ENCODE results near the gene BTAF1. TPM values are rescaled to one million over a fixed set of nuclear protein-coding genes. Genes with fewer than 3 reads are reported as not detected.

The BTAF1 gene
- total RNA-seq, 1 experiment from 2014 or later, result 42.3 TPM

DNA sequence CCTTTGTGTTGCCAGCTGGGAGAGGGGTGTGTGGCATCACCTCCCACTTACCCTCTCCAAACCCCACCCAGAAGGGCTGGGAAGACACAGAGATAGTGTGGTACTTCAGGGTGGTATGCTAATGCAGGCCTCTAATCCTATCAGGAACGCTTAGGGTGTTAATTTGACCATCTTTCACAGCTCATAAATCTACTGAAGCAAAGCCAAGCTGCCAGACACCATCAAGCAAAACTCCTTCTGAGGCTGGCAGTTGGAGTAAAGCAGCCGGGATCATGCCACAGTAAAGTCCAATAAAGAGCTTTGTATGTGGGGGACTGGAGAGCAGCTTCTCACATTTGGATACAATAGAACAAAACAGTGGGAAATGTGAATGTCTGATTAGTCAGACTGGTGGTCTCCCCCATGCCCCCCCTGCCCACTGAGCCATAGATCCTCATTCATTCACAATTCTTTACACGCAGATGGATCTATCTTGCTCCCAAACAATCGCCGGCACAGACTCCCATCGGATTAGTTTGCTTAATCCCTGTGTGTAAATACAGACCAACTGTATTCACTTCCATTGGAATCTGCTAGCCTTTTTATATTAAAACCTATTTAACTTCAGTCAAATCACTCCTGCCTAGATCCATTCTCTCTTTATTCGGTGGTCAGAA lies 43.9 kb upstream of the BTAF1 start:
- Histone ChIP-seq H3K36me3 (ENCODE audit: insufficient read depth, low read length, poor library complexity, severe bottlenecking) (no peaks in the 10 kb centered on the region), H3K9me3 (ENCODE audit: low read depth, low read length, poor library complexity, severe bottlenecking) (no peaks in the 10 kb centered on the region), H3K4me3 (ENCODE audit: low read depth, low read length, poor library complexity, severe bottlenecking) (no peak overlapping the region), H3K27me3 (replicated peaks; ENCODE audit: insufficient read depth, low read depth, low read length, poor library complexity) (peaks cover 52% of the 10 kb centered on the region), H3K4me1 (ENCODE audit: insufficient read depth, low read length, poor library complexity, severe bottlenecking) (peaks cover 27% of the 10 kb centered on the region), H3K27ac (ENCODE audit: low read depth, low read length, poor library complexity, severe bottlenecking) (no peak overlapping the region)
- ChIA-PET CTCF (no interaction called here), POLR2A (ENCODE audit: low non-redundant PET) (no interaction called here)
- BruUV-seq (replicated peaks), result no TSS peak
- TF ChIP-seq, protein P1, sequence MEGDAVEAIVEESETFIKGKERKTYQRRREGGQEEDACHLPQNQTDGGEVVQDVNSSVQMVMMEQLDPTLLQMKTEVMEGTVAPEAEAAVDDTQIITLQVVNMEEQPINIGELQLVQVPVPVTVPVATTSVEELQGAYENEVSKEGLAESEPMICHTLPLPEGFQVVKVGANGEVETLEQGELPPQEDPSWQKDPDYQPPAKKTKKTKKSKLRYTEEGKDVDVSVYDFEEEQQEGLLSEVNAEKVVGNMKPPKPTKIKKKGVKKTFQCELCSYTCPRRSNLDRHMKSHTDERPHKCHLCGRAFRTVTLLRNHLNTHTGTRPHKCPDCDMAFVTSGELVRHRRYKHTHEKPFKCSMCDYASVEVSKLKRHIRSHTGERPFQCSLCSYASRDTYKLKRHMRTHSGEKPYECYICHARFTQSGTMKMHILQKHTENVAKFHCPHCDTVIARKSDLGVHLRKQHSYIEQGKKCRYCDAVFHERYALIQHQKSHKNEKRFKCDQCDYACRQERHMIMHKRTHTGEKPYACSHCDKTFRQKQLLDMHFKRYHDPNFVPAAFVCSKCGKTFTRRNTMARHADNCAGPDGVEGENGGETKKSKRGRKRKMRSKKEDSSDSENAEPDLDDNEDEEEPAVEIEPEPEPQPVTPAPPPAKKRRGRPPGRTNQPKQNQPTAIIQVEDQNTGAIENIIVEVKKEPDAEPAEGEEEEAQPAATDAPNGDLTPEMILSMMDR (conservative IDR thresholded peaks at IDR 0.05; ENCODE audit: low read depth, low read length), result no peak
- no peak for TF ChIP-seq EZH2 (IDR thresholded peaks at IDR 0.05; ENCODE audit: borderline replicate concordance, low read depth, low read length, poor library complexity, severe bottlenecking)
- intact Hi-C loops (cut with micrococcal nuclease; ENCODE audit: unreplicated experiment), result no loop called here
- peak; percentile 88 for DNase-seq (ENCODE audit: low spot score)

DNA sequence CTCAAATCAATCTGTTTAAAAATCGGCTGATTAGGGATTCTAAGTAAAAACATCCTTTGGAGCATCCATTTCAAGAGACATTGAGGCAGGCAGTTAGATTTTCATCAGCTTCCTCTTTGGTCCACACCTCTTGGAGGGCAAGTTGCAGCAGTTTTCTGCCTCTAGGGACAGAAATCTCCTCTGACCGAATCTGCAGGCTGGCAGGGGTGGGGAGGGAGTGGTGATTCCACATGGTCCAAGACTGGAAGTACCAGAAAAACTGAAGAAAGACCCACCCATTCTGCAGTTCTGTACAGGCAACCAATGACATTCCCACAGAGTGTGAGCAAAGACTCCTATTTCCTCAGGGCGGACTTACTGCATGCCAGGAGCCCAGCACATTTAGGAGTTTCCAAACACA lies 43.3 kb upstream of the BTAF1 start:
- no TSS peak for BruUV-seq (replicated peaks)
- TF ChIP-seq EZH2 (IDR thresholded peaks at IDR 0.05; ENCODE audit: borderline replicate concordance, low read depth, low read length, poor library complexity, severe bottlenecking), result no peak
- TF ChIP-seq, protein P1 (conservative IDR thresholded peaks at IDR 0.05; ENCODE audit: low read depth, low read length), result no peak
- H3K9me3 ChIP-seq (ENCODE audit: low read depth, low read length, poor library complexity, severe bottlenecking), result no peaks in the 10 kb centered on the region
- peaks cover 30% of the 10 kb centered on the region for H3K4me1 ChIP-seq (ENCODE audit: insufficient read depth, low read length, poor library complexity, severe bottlenecking)
- intact Hi-C loops (cut with micrococcal nuclease; ENCODE audit: unreplicated experiment), result no loop called here
- peaks cover 45% of the 10 kb centered on the region for H3K27me3 ChIP-seq (replicated peaks; ENCODE audit: insufficient read depth, low read depth, low read length, poor library complexity)
- H3K27ac ChIP-seq (ENCODE audit: low read depth, low read length, poor library complexity, severe bottlenecking), result no peak overlapping the region
- POLR2A ChIA-PET (ENCODE audit: low non-redundant PET), result no interaction called here
- no peak overlapping the region for H3K4me3 ChIP-seq (ENCODE audit: low read depth, low read length, poor library complexity, severe bottlenecking)
- CTCF ChIA-PET, result no interaction called here
- H3K36me3 ChIP-seq (ENCODE audit: insufficient read depth, low read length, poor library complexity, severe bottlenecking), result no peaks in the 10 kb centered on the region
- DNase-seq (ENCODE audit: low spot score), result no peak

DNA sequence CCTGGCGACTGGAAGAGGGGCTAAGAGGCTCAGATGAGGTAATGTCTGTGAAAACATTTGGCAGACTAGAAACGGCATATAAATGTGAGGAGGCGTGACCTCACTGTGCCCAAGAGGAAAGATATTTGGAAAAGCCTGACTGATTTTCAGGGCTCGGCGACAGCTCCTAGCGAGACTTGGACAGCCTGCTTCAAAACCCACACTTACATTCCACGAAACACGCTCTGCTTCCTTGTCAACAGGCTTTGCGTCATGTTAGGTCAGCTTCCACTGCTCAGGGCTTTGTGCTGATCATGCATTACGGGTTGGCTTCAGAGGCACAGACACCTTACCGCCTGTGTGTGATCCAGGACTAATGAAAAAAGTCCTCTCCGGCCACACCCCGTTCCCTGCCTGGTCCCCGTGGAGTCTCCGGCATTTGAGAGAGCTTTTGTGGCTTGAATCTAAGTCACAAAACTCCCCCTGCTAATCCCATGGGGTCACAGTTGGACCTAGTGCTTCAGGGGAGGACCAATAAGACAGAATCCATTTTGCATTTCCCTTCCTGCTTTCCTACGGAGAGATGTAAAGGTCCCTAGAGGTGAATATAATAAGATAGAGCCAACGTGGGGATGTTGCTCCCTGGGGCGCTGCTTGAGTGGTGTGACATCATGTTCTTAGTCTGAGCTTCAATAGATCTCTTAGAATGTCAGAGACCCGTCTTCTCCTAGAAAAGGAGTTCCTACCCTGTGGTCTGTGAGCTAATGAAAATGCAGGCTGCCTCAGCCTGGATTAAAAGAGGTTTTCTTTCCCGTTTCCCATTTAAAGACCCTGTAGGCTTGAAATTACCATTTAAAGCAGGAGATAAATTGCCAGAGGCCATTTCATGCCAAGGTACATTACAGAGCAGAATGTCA lies 39.8 kb upstream of the BTAF1 start:
- POLR2A ChIA-PET (ENCODE audit: low non-redundant PET), result no interaction called here
- Histone ChIP-seq H3K4me1 (ENCODE audit: insufficient read depth, low read length, poor library complexity, severe bottlenecking) (peaks cover 39% of the 10 kb centered on the region), H3K36me3 (ENCODE audit: insufficient read depth, low read length, poor library complexity, severe bottlenecking) (no peaks in the 10 kb centered on the region), H3K27ac (ENCODE audit: low read depth, low read length, poor library complexity, severe bottlenecking) (no peak overlapping the region), H3K9me3 (ENCODE audit: low read depth, low read length, poor library complexity, severe bottlenecking) (no peaks in the 10 kb centered on the region), H3K4me3 (ENCODE audit: low read depth, low read length, poor library complexity, severe bottlenecking) (no peak overlapping the region), H3K27me3 (replicated peaks; ENCODE audit: insufficient read depth, low read depth, low read length, poor library complexity) (peaks cover 34% of the 10 kb centered on the region)
- BruUV-seq (replicated peaks), result no TSS peak
- no peak for TF ChIP-seq EZH2 (IDR thresholded peaks at IDR 0.05; ENCODE audit: borderline replicate concordance, low read depth, low read length, poor library complexity, severe bottlenecking)
- CTCF ChIA-PET, result interaction anchor here (0.5 kb wide), 1 partner anchor 633 kb away, joined by 3 read pairs; no protein-coding TSS in a partner anchor
- peak; percentile 40 for DNase-seq (ENCODE audit: low spot score)
- intact Hi-C loops (cut with micrococcal nuclease; ENCODE audit: unreplicated experiment), result no loop called here
